Erythroblast (primary cell): Measurements from ENCODE around the gene TMEM168.

ENCODE experiments used
- GATA1 ChIP-seq: IDR thresholded peaks from 2 replicates; pipeline ENCODE4 v1.6.1; 2011; ENCODE audit warnings: low read depth, mild to moderate bottlenecking, control low read depth, low read length, moderate library complexity
- POLR2A ChIP-seq: IDR thresholded peaks from 2 replicates; pipeline ENCODE4 v1.6.1; 2011; ENCODE audit warnings: mild to moderate bottlenecking, low read length

GRCh38 chr7:112792441-112792840, 2.2 kb upstream of the TMEM168 start:
- TF ChIP-seq POLR2A (no peak), GATA1 (no peak)
